SK-N-SH treated with all-trans-retinoic acid at 6 μM for 48 hours (cell line): ENCODE results near the gene RALBP1.

ENCODE experiments used
- CSDC2 ChIP-seq: fragments of 250-450 bp; sonication (Bioruptor Pico); IDR thresholded peaks from 2 replicates; pipeline ENCODE4 v1.5.0; 2020; ENCODE audit warnings: mild to moderate bottlenecking, moderate library complexity
- ZFP3 ChIP-seq: fragments of 250-450 bp; sonication (Bioruptor Pico); IDR thresholded peaks from 2 replicates; pipeline ENCODE4 v1.5.0; 2020; ENCODE audit warnings: mild to moderate bottlenecking, moderate library complexity
- ZFP30 ChIP-seq: fragments of 450-650 bp; formaldehyde crosslinking; IDR thresholded peaks from 2 replicates; pipeline ENCODE4 v1.5.0; 2022; ENCODE audit warnings: mild to moderate bottlenecking, moderate library complexity
- TF ChIP-seq, protein P1 (sequence below): fragments of 250-450 bp; sonication (Bioruptor Pico); IDR thresholded peaks from 2 replicates; pipeline ENCODE4 v1.8.0; 2020; ENCODE audit warnings: mild to moderate bottlenecking, moderate library complexity, borderline replicate concordance

DNA sequence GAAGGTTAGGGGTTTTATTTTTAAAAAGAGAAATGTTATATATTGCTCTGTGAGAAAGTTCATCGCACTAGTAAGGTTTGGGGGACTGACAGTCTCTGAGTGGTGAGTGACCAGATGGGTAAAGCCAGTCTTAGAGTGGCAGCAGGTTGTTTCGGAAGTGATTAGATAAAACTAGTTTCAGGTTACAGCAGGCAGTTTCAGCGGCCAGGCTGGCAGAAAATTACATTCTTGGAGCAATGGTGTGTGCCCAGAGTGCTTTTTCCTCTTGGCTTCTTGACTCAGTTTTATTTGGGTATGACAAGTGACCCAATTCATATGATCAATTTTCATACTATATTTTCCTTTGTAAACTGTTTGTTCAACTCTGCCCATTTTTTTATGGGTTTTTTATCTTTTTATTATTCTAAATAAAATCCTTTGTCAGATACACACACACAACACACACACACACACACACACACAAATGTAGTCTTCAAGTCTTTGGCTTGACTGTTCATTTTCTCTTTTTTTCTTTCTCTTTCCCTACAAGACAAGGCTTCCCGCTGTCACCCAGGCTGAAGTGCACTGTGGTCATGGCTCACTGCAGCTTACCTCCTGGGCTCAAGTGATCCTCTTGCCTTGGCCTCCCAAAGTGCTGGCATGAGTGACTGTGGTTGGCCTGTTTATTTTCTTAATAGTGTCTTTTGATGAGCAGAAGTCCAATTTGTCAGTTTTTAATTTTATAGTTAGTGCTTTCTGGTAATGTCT is 30.9 kb downstream of the RALBP1 start:
- TF ChIP-seq ZFP3 (CRISPR knock-in tag) (no peak), ZFP30 (no peak), CSDC2 (CRISPR knock-in tag) (no peak)
- TF ChIP-seq, protein P1, sequence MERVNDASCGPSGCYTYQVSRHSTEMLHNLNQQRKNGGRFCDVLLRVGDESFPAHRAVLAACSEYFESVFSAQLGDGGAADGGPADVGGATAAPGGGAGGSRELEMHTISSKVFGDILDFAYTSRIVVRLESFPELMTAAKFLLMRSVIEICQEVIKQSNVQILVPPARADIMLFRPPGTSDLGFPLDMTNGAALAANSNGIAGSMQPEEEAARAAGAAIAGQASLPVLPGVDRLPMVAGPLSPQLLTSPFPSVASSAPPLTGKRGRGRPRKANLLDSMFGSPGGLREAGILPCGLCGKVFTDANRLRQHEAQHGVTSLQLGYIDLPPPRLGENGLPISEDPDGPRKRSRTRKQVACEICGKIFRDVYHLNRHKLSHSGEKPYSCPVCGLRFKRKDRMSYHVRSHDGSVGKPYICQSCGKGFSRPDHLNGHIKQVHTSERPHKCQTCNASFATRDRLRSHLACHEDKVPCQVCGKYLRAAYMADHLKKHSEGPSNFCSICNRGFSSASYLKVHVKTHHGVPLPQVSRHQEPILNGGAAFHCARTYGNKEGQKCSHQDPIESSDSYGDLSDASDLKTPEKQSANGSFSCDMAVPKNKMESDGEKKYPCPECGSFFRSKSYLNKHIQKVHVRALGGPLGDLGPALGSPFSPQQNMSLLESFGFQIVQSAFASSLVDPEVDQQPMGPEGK (CRISPR knock-in tag) = no peak
